Dermis microvascular lymphatic vessel endothelial cell (primary cell): Measurements from ENCODE around the gene ARHGAP28. TPM values are rescaled to one million over a fixed set of nuclear protein-coding genes. Genes with fewer than 3 reads are reported as not detected.
A peak's percentile ranks its signal among the peaks of the same experiment; 100 is the strongest.
"Not testable (repeated sequence)": the region's sequence is repeated elsewhere in the genome, so short reads cannot be mapped to it uniquely, and the experiment has no call there.

Experiments used
- DNase-seq, 2 donors: peaks; one replicate each; pipeline versions ENCODE4 v3.0.0 to v3.0.0-alpha.2; 2010; ENCODE audit warnings: low read depth in 2 of 2
- total RNA-seq: library from RNA; depleted of rRNA; stranded (reverse); fragments of >200 nt; gene quantifications from 2 replicates; pipeline ENCODE4 v1.2.1, GENCODE V29; 2014

ARHGAP28 gene
- total RNA-seq, 1 donor from 2014 or later = 2.3 TPM

DNA sequence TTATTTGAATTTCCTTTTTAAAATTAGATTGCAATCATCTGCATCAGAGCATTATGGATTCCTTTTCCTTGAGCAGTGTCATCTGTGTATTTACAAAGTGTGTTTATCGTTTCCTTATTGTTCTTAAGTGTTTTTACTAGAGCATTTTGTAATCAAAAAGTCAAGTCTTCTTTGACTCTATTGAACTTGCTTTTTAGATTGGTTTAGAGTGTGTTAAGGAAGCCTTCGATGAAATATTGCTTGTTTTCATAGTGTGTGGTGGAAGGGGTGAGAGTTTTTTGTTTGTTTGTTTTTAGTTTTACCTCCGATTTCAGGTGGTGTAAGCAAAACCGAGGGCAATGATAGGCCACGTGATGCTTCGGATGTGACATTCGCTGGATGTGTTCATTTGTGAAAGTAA, 45.7 kb downstream of the ARHGAP28 start:
- no peak for DNase-seq

DNA sequence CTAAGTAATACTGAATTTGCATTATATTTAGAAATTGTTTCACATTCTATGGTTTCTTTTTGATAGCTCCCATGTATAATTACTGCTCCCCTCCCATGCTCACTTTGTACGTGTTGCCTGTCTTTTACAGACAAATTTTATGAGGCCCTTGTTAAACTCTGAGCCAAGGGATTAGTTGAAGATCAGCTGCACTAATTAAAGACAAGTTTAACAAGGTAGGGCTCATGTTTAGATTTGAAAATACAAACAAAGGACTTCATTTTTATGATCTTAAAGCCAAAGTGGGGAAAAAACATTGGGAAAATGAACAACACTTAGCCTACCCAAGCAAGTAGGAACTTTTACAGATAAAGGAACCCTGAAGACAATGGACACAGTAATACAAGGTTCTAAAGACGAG, 46.2 kb downstream of the ARHGAP28 start:
- DNase-seq = no peak

DNA sequence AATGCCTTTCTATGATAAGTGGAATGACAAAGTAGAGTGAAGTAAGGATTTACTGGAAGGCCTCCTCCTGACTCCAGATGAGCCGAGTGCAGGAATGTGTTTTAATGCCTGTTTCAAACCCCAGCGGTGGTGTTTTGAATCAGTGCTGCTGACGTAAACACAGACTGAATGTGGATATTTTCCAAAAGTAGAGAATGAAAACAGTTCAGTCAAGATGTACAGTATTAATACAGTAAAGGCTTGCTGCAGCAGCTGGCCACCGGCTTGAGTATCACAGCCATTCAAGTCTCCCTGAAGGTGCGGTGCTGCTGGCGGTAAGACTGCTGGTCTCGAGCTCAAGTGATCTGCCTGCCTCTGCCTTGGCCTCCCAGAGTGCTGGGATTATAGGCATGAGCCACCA, 46.7 kb downstream of the ARHGAP28 start:
- no peak for DNase-seq

DNA sequence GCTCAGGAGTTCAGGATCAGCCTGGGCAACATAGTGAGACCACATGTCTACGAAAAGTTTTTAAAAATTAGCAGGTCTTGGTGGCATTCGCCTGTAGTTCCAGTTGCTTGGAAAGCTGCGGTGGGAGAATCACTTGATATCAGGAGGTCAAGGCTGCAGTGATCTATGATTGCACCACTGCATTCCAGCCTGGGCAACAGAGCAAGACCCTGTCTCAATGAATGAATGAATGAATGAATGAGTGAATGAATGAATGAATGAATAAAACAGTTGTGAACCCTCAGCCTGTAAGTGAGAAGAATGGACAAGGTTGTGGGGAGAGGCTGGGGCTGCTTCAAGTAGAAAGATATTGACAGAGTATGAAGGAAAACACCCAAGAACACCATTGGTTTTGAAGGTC, 48.0 kb downstream of the ARHGAP28 start:
- DNase-seq = no peak

DNA sequence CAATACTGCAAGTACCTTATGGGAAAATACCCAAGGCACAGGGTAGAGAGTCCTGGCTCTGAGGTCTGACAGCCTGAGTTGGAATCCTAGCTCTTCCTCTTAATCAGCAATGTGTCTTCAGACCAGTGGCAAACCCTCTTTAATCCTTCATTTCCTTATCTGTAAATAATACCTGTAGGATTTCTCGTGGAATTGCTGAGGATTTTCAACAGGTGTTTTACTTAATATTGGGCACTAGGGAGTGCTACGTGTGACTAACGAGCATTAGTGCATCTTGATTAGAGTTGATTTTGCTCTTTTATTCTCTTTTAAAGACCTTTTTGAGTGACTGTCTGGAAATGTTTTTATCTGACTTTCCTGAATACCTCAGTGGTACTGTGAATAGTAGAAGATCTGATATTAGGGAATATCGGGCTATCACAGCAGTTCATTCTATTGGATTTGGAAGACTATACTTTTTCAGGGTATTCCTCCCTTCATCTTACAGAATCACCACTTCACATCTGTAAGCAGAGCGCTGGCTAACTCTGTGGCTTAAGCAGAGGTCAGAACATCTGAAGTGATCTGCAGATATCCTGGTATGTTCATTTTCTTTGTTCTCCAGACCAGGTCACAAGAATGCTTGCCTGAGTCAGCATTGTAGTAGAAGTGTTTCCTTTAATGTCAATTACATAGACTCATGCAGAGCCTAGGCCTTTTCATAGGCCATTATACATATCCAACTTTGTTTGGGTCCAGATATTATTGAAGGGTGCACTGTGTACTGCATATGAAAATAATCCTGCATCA, 49.1 kb downstream of the ARHGAP28 start:
- peak in 1 of 2 donors; percentile 5 for DNase-seq

DNA sequence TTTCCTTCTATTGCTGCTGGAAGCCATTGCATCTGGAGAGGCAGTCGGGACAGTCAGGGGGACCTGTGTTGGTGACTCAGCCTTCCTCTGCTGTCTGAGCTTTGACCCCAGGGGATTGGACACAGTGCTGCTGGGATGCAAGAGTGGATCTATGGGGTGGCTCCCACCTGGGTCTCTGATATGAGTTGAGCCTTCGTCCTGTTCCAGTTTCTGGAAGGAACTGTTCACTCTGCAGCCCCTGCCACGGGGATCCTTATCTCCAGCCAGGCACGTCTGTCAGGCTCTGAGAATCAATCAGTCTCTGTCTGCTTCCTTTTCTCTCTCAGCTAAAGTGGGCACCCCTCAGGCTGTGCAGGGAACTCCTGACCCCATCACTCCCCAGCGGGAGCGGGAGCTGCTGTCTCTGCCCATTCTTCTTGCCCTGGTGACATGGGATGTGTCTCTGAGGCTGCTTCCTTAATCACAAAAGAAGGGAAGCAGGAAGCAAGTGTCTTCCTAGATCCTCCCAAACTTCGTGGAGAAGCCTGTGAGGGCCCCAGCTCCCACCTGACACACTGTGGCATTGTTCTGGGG, 51.7 kb downstream of the ARHGAP28 start:
- peak; percentile 4 to 61 for DNase-seq

DNA sequence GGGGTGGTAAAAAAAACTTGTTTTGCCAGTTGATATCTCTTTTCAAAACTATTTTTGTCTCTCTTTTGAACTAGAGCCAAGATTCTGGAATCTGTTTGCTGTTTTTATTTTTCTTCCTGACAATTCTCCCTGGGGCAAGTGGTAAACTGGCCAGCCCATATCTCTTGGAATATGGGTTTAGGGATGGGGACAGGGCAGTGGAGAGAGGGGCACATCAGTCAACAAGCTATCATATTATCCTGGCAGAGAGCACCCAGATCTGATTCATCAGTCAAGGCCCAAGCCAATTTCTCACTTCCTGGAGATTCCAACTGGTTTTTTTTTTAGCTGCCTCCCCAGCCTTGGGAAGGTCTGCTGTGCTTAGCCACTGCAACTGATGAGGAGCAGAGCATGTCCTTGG, 52.3 kb downstream of the ARHGAP28 start:
- DNase-seq = peak; percentile 36 to 65

DNA sequence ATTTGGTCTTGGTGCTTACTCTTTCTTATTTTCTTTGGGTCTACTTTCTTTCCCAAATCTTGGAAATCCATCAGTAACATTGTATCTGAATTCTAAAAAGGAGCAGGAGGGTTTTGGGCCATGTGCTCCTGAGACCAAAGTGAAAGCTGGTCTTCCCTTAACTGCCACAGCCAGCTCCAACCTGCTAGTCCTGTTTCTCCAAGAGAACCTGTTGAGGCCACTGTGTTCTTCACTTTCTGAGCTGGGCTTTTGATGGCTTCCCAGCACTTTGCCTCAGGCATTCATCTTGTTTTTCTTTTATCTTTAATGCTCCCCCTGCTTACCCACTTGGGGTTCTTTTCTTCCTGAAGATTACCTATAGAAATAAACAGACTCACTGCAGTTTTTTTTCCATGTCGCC, 53.3 kb downstream of the ARHGAP28 start:
- no peak for DNase-seq

DNA sequence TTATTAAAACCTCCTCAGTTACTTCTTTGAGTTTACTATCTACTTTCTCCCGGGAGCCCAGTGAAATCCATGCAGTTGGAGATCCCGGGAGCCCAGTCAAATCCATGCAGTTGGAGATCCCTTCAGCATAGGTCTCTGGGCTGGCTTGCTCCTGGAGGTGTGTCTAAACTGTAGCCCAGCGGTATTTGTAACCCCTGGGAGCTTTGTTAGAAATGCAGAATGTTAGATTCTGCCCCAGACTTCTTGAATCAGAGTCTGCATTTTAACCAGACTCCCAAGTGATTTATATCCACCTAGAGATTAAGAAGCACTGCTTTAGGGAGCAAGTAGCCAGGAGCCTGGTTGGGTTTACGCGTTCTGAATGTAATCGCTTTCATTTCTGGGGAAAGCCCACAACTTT, 54.5 kb downstream of the ARHGAP28 start:
- DNase-seq = no peak

DNA sequence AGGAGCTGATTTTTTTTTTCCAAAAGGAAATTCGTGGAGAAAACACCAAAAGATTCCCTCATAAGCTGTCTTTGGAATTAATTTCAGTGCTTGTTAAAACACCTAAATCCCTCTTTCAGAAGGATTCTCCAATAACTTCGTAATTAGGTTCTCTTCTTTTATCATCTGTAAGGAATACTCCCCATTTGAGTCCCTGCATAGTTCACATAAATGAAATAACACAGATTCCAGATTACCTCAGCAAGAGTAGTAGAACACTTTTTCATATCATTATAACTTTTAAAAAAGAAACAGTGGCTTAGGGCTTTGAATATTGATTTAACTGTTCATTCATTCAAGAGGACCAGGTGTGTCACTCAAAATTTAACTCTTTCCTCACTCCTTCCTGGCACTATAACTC, 55.5 kb downstream of the ARHGAP28 start:
- no peak for DNase-seq

DNA sequence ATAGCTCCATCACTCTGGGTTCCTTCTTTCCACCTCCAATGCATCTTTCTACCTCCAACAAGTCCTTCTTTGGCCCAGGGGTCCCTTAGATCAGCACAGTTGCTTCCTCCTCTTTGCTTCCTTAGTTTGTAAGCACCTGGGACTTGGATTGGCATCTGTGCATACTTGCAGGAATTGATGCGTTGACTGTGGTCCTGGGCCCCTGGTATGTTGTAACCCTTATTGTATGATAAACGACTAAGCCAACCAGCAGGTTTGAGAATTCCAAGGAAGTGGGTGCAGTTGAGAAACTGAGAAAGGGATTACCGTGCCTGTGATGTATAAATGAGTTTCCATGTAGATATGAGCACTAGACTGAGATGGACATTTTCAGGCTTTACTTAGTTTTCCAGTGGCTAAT, 55.9 kb downstream of the ARHGAP28 start:
- DNase-seq = no peak

DNA sequence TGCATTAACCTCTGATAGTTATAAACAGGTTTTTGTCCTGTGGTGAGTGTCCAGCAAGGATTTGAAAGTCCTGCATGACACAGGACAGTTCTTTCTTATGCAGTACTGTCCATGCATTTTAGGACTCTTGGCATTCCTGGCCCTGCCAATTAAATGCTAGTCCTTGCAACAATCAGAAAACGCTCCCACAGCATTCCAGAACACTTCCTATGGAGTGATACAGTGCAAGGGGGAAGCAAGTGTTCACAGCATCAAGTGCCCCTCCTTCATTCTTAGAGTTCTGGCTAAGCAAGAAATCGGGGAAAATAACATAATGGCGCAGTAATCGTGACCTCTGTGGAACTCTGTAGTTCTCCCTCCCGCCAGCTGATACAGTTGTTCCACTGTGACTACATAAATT, 62.9 kb downstream of the ARHGAP28 start:
- no peak for DNase-seq

DNA sequence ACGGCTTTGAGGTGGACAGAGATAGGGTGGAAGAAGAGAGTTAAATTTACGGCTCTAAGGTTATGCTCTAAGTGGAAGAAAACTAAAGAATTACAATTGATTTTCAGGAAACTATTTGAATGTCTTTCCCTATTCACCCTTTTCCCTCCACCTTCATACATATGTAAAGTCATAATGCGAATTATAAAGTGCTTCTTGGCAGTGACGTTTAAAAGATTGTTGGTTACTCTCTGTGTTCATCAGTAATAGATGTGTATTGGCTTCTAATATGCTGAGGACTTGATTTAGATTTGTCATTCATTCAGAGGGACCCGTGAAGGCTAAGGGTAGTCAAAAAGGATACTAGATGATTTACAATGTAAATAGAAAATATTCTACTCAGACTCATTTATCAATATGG, 63.9 kb downstream of the ARHGAP28 start:
- DNase-seq = no peak

DNA sequence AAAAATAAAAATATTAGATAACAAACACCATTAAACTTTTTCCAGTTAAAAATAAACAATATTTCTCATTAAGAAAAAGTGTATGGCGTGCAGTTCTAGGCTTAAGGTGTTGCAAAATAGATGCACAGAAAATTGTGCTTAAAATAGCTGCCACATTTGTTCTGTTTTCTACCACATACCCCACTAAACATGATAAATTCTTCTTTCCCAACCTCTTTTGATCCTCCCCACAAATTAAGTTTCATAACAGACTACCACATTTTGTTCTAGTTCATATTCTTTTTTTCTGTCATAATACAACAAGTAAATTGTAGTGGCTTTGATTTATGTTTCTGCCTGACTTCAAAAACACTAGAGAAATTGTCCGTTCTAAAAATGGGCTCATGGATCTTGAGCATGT, 64.5 kb downstream of the ARHGAP28 start:
- DNase-seq = no peak

DNA sequence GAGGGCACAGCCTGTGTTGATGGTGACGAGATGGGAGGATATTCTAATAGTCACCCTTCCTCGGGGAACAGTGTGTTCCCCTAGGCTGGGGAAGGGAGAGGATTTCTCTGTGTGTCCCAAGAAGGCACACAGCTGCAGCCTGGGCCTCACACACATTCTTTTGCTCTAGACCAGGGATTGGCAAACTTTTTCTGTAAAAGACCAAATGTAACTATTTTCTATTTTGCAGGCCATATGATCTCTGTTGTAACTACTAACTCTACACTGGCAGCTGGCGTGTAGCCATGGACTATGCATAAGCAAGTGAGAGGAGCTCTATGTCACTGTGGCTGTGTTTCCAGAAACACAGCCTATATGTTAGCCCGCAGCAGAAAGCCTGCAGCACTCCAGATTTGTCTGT, 65.8 kb downstream of the ARHGAP28 start:
- DNase-seq = no peak

DNA sequence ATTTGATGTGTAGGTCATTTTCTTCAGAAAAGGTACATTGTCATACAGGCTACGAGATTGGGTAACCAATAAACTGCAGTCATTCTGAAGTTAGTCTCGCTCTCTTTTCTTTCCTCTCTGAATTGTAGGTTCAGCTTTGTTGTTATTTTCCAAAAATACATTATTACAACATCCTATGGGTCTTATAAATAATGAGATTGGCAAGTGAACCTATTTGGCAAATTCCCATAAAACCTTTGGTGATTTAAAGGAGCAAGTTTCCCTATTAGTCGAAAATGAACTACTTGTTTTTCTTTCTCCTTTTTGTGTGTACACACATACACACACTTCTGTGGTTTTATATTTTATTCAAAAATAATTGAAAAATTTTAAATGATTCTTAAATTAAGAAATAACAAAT, 67.0 kb downstream of the ARHGAP28 start:
- DNase-seq = no peak

DNA sequence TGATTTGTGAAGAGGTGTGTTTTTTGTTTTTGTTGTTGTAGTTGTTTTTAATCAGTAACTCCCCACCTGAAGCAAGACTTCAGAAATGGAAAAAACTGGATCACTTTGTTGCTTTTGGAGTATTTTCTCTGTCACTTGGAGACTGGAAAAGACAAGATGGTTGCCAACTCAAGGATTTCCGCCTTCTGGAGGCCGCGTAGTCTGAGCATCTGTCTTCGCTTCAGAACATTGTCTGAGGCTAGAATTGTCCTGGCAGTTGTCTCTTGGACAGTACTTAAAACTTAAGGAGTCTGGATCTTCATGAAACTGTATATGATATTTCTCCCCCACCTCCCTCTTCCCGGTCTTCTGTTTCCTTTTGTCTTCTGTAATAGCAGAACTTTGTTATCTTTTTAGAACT, 67.7 kb downstream of the ARHGAP28 start:
- DNase-seq = no peak

DNA sequence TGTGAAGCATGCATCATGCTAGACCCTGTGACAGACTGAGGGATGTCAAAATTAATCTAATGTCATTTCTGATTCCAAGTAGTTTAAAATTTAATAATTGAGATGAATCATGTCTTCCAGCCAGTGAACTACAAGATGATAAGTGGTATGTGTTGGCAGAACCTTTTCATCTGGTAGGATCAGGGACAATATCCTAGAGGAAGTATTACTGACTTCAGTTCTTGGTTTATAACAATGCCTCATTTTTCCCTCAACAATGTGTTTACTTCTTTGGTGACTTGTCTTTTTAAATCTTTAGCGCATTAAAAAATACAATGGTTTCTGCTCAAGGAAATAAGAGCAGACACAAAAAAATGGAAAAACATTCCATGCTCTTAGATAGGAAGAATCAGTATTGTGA, 69.4 kb downstream of the ARHGAP28 start:
- peak in 1 of 2 donors; percentile 53 for DNase-seq

DNA sequence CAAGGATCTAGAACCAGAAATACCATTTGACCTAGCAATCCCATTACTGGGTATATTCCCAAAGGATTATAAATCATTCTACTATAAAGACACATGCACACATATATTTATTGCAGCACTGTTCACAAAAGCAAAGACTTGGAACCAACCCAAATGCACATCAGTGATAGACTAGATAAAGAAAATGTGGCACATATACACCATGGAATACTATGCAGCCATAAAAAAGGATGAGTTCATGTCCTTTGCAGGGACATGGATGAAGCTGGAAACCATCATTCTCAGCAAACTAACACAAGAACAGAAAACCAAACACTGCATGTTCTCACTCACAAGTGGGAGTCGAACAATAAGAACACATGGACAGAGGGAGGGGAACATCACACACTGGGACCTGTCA, 70.8 kb downstream of the ARHGAP28 start:
- DNase-seq = not testable (repeated sequence)

DNA sequence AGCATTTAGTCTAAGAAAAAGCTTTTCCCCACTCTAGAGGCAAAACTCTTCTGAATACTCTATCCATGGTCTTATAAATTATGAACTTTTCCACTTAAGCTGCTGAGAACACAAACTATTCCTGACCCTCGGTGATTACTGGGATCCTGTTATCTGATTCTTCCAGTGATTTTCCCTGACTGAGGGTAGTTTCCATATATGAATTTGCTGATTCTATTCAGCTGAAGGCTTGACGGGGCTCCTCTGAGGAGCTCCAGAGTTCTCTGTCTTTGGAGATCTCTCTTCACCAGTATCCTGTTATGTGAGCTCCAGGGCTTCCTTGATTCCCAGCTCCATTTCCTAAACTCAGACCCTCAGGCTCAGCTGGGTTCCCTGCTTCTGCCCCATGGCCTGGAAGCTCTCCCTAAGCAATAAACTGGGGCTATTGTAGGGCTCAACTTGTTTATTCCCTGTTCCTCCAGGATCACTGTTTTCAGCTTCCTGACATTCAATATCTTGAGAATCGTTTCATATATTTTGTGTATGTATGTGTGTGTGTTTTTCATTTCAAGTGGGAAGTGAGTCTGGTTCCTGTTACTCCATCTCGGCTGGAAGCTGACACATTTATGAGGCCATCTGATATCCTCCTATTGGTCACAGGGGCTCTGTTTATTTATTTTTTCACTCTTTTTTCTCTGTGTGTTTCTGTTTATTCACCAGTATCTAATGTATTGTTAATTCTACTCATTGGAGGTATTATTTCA, 78.2 kb downstream of the ARHGAP28 start:
- DNase-seq = peak; percentile 57 to 91

DNA sequence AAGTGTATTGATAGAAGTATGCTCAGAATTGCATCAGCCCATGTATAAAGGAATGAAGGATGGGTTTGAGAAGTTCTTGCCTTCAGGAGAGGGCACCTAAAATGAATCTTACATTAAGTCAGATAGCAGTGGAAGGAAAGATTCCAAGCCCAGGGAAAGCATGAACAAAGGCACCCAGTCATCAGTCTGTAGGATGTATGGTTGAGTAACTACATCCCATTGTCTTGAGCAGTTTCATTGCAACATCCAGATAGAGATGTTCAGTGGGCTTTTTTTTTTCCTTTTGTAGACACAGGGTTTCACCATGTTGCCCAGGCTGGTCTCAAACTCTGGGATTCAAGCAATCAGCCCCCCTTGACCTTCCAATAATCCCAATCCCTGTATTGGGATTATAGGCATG, 80.7 kb downstream of the ARHGAP28 start:
- no peak for DNase-seq

DNA sequence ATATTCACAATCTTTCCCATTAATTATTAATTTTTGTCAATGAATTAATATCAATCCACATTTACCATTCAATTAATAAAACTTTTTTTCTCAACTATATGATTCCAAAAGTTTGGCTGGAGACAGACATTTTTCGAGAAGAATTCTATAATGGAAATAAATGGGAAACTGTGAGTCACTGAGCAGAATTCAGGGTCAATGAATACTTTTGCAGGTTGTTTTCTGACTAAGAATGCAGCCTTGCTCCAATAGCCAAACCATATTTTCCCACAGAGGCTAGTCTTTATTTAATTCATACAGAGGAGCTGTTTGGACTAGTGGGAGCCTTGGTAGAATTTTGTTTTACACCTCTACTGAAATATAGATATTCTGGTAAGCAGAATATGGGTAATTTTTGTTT, 82.3 kb downstream of the ARHGAP28 start:
- DNase-seq = peak; percentile 23 to 55
